DND-41 (cell line): Measurements from ENCODE around the gene BSG.
"Not testable (repeated sequence)": the region's sequence is repeated elsewhere in the genome, so short reads cannot be mapped to it uniquely, and the experiment has no call there.

Experiments
- ATAC-seq: fragments of 200-7000 bp; cut with Tn5 transposase; 3 replicates; pipeline ENCODE4 v1.9.1; 2021; ENCODE audit warnings: low read depth; ENCODE audit not compliant: insufficient read depth
- DNase-seq: peaks from one replicate; pipeline ENCODE4 v3.0.0-alpha.2; 2020
- H2AFZ ChIP-seq: 2 replicates; pipeline ENCODE4 v1.6.0; 2012; ENCODE audit warnings: low read depth, low read length
- H3K27ac ChIP-seq: 2 replicates; pipeline ENCODE4 v1.5.1; 2012; ENCODE audit warnings: low read length, inconsistent platforms
- H3K27me3 ChIP-seq: fragments of 200-600 bp; sonication (generic); 2 replicates; pipeline ENCODE4 v1.6.0; 2012; ENCODE audit warnings: low read length, mild to moderate bottlenecking, inconsistent platforms; ENCODE audit not compliant: insufficient read depth, poor library complexity
- H3K36me3 ChIP-seq: 2 replicates; pipeline ENCODE4 v1.5.1; 2012; ENCODE audit warnings: low read length, inconsistent platforms; ENCODE audit not compliant: insufficient read depth
- H3K4me1 ChIP-seq: 2 replicates; pipeline ENCODE4 v1.5.1; 2012; ENCODE audit warnings: mild to moderate bottlenecking, low read length; ENCODE audit not compliant: insufficient read depth
- H3K4me2 ChIP-seq: 2 replicates; pipeline ENCODE4 v1.6.0; 2012; ENCODE audit warnings: mild to moderate bottlenecking, moderate library complexity, low read length, inconsistent platforms; ENCODE audit not compliant: insufficient read depth
- H3K4me3 ChIP-seq, 2 experiments: fragments of 200-600 bp in 1 of 2; shearing (Covaris generic) in 1 of 2; 2 replicates each; pipeline ENCODE4 v1.5.1; 2012 to 2016; ENCODE audit warnings: inconsistent platforms in 2 of 2, low read length in 2 of 2, mild to moderate bottlenecking in 2 of 2, low read depth in 1 of 2, moderate library complexity in 1 of 2
- H3K79me2 ChIP-seq: 2 replicates; pipeline ENCODE4 v1.6.0; 2012; ENCODE audit warnings: low read length, inconsistent platforms; ENCODE audit not compliant: insufficient read depth
- H3K9ac ChIP-seq: 2 replicates; pipeline ENCODE4 v1.6.0; 2012; ENCODE audit warnings: low read depth, mild to moderate bottlenecking, inconsistent platforms, low read length, moderate library complexity
- H3K9me3 ChIP-seq: 2 replicates; pipeline ENCODE4 v1.5.1; 2012; ENCODE audit warnings: low read length, moderate library complexity, mild to moderate bottlenecking, inconsistent platforms; ENCODE audit not compliant: insufficient read depth, severe bottlenecking
- H4K20me1 ChIP-seq: 2 replicates; pipeline ENCODE4 v1.6.0; 2012; ENCODE audit warnings: low read length; ENCODE audit not compliant: insufficient read depth
- CTCF ChIP-seq: IDR thresholded peaks from 2 replicates; pipeline ENCODE4 v1.5.1; 2012; ENCODE audit warnings: borderline replicate concordance, low read length, moderate library complexity, mild to moderate bottlenecking; ENCODE audit not compliant: poor library complexity, severe bottlenecking; ENCODE audit errors: extremely low read depth
- EZH2 ChIP-seq: IDR thresholded peaks from 3 replicates; pipeline ENCODE4 v1.6.1; 2012; ENCODE audit warnings: borderline replicate concordance, low read depth, mild to moderate bottlenecking, moderate library complexity, low read length, inconsistent platforms; ENCODE audit not compliant: severe bottlenecking

The BSG gene

GRCh38 chr19:625257-625656 is 52.9 kb downstream of the BSG start:
- DNase-seq (no peak), ATAC-seq (no peak)
- H3K4me2 ChIP-seq: no peak overlapping the region
- H3K36me3 ChIP-seq: peaks cover 79% of the 10 kb centered on the region
- no peak overlapping the region for H3K4me3 ChIP-seq
- peaks cover 31% of the 10 kb centered on the region for H4K20me1 ChIP-seq
- no peak overlapping the region for H2AFZ ChIP-seq
- H3K27me3 ChIP-seq: no peaks in the 10 kb centered on the region
- H3K27ac ChIP-seq: no peak overlapping the region
- H3K9ac ChIP-seq: no peak overlapping the region
- peaks cover 6% of the 10 kb centered on the region; the same call in 1 of the 2 replicates for H3K4me1 ChIP-seq
- TF ChIP-seq EZH2 (no peak), CTCF (no peak)
- H3K9me3 ChIP-seq: no peaks in the 10 kb centered on the region
- H3K79me2 ChIP-seq: peaks cover 25% of the 10 kb centered on the region

DNA sequence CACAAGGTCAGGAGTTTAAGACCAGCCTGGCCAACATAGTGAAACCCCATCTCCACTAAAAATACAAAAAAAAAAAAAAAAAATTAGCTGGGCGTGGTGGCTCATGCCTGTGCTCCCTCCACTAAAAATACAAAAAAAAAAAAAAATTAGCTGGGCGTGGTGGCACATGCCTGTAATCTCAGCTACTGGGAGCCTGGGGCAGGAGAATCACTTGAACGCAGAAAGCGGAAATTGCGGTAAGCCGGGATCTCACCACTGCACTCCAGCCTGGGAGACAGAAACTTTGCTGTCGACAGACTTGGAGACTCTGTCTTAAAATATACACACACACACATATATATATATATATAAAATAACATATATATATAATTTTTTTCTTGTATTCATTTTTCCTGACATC is 54.2 kb downstream of the BSG start:
- not testable (repeated sequence) for ATAC-seq, H2AFZ ChIP-seq, DNase-seq, H3K9me3 ChIP-seq, H3K27me3 ChIP-seq, H3K4me3 ChIP-seq, H3K9ac ChIP-seq, H3K4me2 ChIP-seq, H3K27ac ChIP-seq
- peaks cover 14% of the 10 kb centered on the region for H3K4me1 ChIP-seq
- peaks cover 38% of the 10 kb centered on the region for H3K79me2 ChIP-seq
- peaks cover 79% of the 10 kb centered on the region for H3K36me3 ChIP-seq
- peaks cover 38% of the 10 kb centered on the region for H4K20me1 ChIP-seq

DNA sequence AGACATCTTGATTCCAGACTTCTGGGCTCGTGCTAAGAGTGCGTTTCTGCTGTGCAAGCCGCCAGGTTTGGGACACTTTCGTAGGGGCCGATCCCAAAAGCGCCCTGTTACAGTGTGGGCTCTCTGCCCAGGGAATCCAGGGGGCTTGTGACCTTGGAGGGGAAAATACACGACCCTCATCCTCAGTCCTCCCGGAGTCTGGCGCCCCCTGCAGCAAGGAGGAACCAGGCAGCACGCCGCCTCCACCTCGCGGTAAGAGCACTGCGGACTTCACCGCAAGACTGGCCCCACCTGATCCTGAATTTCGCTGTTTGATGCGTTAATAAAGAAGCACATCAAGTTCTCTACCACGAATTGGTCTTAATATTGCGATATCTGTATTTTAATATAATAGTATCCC is 55.8 kb downstream of the BSG start:
- H3K36me3 ChIP-seq: peaks cover 67% of the 10 kb centered on the region

DNA sequence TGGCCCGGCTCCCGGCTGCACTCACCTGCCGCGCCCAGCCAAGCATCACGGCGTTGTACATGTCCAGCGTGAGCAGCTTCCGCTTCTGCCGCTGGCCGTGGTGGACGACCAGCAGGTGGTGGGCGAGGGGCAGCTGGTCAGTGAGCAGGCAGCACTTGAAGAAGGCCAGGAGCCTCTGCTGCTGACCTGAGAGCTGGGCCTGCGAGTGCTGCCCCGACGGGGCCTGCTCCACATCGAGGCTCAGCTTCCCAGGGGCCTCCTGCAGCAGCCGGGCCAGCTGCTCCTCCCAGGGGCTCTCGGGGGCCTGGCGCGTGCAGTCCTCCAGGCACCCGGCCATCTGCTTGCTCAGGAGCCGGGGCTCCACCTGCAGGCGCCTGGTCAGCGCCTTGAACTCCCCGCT is 57.1 kb downstream of the BSG start:
- H3K27ac ChIP-seq, H3K4me3 ChIP-seq, H3K27me3 ChIP-seq, ATAC-seq, H3K9me3 ChIP-seq, H3K9ac ChIP-seq, DNase-seq, H2AFZ ChIP-seq, H3K4me2 ChIP-seq: not testable (repeated sequence)
- Histone ChIP-seq H3K36me3 (peaks cover 53% of the 10 kb centered on the region), H4K20me1 (peaks cover 33% of the 10 kb centered on the region), H3K79me2 (peaks cover 64% of the 10 kb centered on the region), H3K4me1 (peaks cover 35% of the 10 kb centered on the region)

More for the DNA sequence above, 55.8 kb downstream of the BSG start:
- Histone ChIP-seq H3K27ac (no peak overlapping the region), H3K9me3 (no peaks in the 10 kb centered on the region), H3K79me2 (peaks cover 54% of the 10 kb centered on the region), H3K4me2 (no peak overlapping the region), H3K9ac (no peak overlapping the region), H3K27me3 (no peaks in the 10 kb centered on the region), H4K20me1 (peaks cover 41% of the 10 kb centered on the region), H3K4me3 (no peak overlapping the region), H2AFZ (no peak overlapping the region), H3K4me1 (peaks cover 26% of the 10 kb centered on the region)
- ATAC-seq (no peak), DNase-seq (peak; percentile 40)
- peak; percentile 65 for TF ChIP-seq CTCF
- no peak for TF ChIP-seq EZH2
